GM23338 (cell line): ENCODE results near the gene FRMD4A. TPM values are rescaled to one million over a fixed set of nuclear protein-coding genes. Genes with fewer than 3 reads are reported as not detected.
A peak's percentile ranks its signal among the peaks of the same experiment; 100 is the strongest.

Experiments
- EZH2 ChIP-seq: fragments of 200-600 bp; sonication (generic); IDR thresholded peaks from one replicate; pipeline ENCODE4 v1.8.0; 2017; ENCODE audit warnings: antibody characterized with exemption, mild to moderate bottlenecking, low read depth; ENCODE audit not compliant: unreplicated experiment
- EZH2phosphoT487 ChIP-seq: fragments of 200-600 bp; sonication (generic); IDR thresholded peaks from one replicate; pipeline ENCODE4 v1.8.1; 2018; ENCODE audit warnings: antibody characterized with exemption; ENCODE audit not compliant: unreplicated experiment
- NANOG ChIP-seq: IDR thresholded peaks from 2 replicates; pipeline ENCODE4 v1.6.1; 2016; ENCODE audit warnings: antibody characterized with exemption, borderline replicate concordance
- POLR2AphosphoS5 ChIP-seq: IDR thresholded peaks from 2 replicates; pipeline ENCODE4 v1.6.1; 2016; ENCODE audit warnings: antibody characterized with exemption, low read depth
- ZNF114 ChIP-seq: fragments of 250-450 bp; sonication (Bioruptor Pico); IDR thresholded peaks from 2 replicates; pipeline ENCODE4 v1.5.0; 2020; ENCODE audit warnings: mild to moderate bottlenecking, moderate library complexity
- polyA plus RNA-seq: library from polyadenylated mRNA; unstranded; fragments of >200 nt; fragmentation: Nextera tagmentation; extraction: Ambion mirVana; gene quantifications from 2 replicates; pipeline ENCODE4 v1.2.1, GENCODE V29; 2016
- total RNA-seq: library from RNA; depleted of rRNA; stranded (reverse); fragments of >200 nt; shearing (Covaris generic); gene quantifications from 2 replicates; pipeline ENCODE4 v1.2.3, GENCODE V29; 2014
- TF ChIP-seq, protein P1 (sequence below): fragments of 250-450 bp; sonication (Bioruptor Pico); IDR thresholded peaks from 2 replicates; pipeline ENCODE4 v1.5.0; 2020; ENCODE audit warnings: mild to moderate bottlenecking, moderate library complexity
- TF ChIP-seq, protein P2 (sequence below): IDR thresholded peaks from 2 replicates; pipeline ENCODE4 v1.6.1; 2016; ENCODE audit warnings: antibody characterized with exemption
- TF ChIP-seq, protein P3 (sequence below): IDR thresholded peaks from one replicate; pipeline ENCODE4 v1.6.1; 2018; ENCODE audit warnings: antibody characterized with exemption; ENCODE audit not compliant: unreplicated experiment

The FRMD4A gene
- total and polyA plus RNA-seq, 2 experiments from 2014 or later, result 14.0 to 20.1 TPM

DNA sequence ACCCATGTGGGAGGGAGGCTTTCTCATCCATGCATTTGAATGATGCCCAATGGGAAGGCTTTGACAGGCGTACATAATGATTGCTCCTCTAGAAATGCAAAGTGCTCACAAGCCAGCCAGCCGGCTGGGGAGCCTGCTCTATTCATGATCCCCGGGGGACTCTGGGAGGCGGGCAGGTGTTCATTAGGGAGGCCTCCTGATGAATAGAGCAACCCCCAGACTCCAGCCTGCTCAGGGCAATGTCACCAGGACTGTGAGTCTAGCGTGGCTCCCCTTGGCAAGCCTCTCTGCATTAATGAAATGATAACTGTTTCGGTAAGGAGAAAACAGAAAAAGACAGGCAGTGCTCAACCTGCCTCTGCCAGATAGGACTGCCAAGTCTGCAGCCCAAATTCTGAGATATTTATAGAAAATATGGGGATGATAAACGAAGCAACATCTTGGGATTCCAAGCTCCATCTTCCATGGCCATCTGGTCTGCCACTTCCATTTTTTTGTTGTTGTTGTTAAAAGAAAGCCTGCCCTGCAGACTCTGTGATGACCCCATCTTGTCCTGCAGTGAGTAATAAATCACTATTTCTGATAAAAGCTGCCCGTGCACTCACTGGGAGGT is 507.5 kb downstream of the FRMD4A start (continued):
- TF ChIP-seq, protein P1, sequence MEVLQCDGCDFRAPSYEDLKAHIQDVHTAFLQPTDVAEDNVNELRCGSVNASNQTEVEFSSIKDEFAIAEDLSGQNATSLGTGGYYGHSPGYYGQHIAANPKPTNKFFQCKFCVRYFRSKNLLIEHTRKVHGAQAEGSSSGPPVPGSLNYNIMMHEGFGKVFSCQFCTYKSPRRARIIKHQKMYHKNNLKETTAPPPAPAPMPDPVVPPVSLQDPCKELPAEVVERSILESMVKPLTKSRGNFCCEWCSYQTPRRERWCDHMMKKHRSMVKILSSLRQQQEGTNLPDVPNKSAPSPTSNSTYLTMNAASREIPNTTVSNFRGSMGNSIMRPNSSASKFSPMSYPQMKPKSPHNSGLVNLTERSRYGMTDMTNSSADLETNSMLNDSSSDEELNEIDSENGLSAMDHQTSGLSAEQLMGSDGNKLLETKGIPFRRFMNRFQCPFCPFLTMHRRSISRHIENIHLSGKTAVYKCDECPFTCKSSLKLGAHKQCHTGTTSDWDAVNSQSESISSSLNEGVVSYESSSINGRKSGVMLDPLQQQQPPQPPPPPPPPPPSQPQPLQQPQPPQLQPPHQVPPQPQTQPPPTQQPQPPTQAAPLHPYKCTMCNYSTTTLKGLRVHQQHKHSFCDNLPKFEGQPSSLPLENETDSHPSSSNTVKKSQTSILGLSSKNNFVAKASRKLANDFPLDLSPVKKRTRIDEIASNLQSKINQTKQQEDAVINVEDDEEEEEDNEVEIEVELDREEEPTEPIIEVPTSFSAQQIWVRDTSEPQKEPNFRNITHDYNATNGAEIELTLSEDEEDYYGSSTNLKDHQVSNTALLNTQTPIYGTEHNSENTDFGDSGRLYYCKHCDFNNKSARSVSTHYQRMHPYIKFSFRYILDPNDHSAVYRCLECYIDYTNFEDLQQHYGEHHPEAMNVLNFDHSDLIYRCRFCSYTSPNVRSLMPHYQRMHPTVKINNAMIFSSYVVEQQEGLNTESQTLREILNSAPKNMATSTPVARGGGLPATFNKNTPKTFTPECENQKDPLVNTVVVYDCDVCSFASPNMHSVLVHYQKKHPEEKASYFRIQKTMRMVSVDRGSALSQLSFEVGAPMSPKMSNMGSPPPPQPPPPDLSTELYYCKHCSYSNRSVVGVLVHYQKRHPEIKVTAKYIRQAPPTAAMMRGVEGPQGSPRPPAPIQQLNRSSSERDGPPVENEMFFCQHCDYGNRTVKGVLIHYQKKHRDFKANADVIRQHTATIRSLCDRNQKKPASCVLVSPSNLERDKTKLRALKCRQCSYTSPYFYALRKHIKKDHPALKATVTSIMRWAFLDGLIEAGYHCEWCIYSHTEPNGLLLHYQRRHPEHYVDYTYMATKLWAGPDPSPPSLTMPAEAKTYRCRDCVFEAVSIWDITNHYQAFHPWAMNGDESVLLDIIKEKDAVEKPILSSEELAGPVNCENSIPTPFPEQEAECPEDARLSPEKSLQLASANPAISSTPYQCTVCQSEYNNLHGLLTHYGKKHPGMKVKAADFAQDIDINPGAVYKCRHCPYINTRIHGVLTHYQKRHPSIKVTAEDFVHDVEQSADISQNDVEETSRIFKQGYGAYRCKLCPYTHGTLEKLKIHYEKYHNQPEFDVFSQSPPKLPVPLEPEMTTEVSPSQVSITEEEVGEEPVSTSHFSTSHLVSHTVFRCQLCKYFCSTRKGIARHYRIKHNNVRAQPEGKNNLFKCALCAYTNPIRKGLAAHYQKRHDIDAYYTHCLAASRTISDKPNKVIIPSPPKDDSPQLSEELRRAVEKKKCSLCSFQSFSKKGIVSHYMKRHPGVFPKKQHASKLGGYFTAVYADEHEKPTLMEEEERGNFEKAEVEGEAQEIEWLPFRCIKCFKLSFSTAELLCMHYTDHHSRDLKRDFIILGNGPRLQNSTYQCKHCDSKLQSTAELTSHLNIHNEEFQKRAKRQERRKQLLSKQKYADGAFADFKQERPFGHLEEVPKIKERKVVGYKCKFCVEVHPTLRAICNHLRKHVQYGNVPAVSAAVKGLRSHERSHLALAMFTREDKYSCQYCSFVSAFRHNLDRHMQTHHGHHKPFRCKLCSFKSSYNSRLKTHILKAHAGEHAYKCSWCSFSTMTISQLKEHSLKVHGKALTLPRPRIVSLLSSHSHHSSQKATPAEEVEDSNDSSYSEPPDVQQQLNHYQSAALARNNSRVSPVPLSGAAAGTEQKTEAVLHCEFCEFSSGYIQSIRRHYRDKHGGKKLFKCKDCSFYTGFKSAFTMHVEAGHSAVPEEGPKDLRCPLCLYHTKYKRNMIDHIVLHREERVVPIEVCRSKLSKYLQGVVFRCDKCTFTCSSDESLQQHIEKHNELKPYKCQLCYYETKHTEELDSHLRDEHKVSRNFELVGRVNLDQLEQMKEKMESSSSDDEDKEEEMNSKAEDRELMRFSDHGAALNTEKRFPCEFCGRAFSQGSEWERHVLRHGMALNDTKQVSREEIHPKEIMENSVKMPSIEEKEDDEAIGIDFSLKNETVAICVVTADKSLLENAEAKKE (CRISPR knock-in tag), result 0 out of 2 replicates have a peak, but pooled peaks have one; percentile 38
- TF ChIP-seq, protein P2, sequence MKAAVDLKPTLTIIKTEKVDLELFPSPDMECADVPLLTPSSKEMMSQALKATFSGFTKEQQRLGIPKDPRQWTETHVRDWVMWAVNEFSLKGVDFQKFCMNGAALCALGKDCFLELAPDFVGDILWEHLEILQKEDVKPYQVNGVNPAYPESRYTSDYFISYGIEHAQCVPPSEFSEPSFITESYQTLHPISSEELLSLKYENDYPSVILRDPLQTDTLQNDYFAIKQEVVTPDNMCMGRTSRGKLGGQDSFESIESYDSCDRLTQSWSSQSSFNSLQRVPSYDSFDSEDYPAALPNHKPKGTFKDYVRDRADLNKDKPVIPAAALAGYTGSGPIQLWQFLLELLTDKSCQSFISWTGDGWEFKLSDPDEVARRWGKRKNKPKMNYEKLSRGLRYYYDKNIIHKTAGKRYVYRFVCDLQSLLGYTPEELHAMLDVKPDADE, result no peak
- TF ChIP-seq EZH2phosphoT487 (no peak), EZH2 (no peak), NANOG (peak; percentile 70; the same call in 1 of the 2 replicates), POLR2AphosphoS5 (no peak), ZNF114 (0 out of 2 replicates have a peak, but pooled peaks have one; percentile 60)
- TF ChIP-seq, protein P3, sequence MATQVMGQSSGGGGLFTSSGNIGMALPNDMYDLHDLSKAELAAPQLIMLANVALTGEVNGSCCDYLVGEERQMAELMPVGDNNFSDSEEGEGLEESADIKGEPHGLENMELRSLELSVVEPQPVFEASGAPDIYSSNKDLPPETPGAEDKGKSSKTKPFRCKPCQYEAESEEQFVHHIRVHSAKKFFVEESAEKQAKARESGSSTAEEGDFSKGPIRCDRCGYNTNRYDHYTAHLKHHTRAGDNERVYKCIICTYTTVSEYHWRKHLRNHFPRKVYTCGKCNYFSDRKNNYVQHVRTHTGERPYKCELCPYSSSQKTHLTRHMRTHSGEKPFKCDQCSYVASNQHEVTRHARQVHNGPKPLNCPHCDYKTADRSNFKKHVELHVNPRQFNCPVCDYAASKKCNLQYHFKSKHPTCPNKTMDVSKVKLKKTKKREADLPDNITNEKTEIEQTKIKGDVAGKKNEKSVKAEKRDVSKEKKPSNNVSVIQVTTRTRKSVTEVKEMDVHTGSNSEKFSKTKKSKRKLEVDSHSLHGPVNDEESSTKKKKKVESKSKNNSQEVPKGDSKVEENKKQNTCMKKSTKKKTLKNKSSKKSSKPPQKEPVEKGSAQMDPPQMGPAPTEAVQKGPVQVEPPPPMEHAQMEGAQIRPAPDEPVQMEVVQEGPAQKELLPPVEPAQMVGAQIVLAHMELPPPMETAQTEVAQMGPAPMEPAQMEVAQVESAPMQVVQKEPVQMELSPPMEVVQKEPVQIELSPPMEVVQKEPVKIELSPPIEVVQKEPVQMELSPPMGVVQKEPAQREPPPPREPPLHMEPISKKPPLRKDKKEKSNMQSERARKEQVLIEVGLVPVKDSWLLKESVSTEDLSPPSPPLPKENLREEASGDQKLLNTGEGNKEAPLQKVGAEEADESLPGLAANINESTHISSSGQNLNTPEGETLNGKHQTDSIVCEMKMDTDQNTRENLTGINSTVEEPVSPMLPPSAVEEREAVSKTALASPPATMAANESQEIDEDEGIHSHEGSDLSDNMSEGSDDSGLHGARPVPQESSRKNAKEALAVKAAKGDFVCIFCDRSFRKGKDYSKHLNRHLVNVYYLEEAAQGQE, result no peak
